HEK293T (cell line): ENCODE data around the gene AKT2.

ENCODE experiments used
- CTCF ChIA-PET: fragments of 350-600 bp; formaldehyde crosslinking; extraction: SDS; loops from one replicate; lab custom pipeline; 2021; ENCODE audit warnings: antibody characterized with exemption, inconsistent platforms; lab: Yijun Ruan, JAX
- POLR2A ChIA-PET: fragments of 350-600 bp; formaldehyde crosslinking; extraction: SDS; loops from one replicate; lab custom pipeline; 2020; ENCODE audit warnings: antibody characterized with exemption, inconsistent platforms; lab: Yijun Ruan, JAX
- DNase-seq: peaks from one replicate; pipeline ENCODE4 v3.0.0; 2012; ENCODE audit warnings: mixed read lengths; ENCODE audit errors: extremely low spot score
- ARNT ChIP-seq: fragments of 450-650 bp; IDR thresholded peaks from 2 replicates; pipeline ENCODE4 v1.6.1; 2017; ENCODE audit warnings: mild to moderate bottlenecking
- BHLHE40 ChIP-seq: fragments of 450-650 bp; IDR thresholded peaks from 2 replicates; pipeline ENCODE4 v1.6.1; 2016; ENCODE audit warnings: mild to moderate bottlenecking, moderate library complexity, borderline replicate concordance
- CTBP1 ChIP-seq: fragments of 450-650 bp; IDR thresholded peaks from 2 replicates; pipeline ENCODE4 v1.6.1; 2016; ENCODE audit warnings: borderline replicate concordance
- ELF4 ChIP-seq: fragments of 450-650 bp; IDR thresholded peaks from 2 replicates; pipeline ENCODE4 v1.6.1; 2017; ENCODE audit warnings: antibody characterized with exemption
- FOXA1 ChIP-seq: fragments of 450-650 bp; IDR thresholded peaks from 2 replicates; pipeline ENCODE4 v1.6.1; 2016; ENCODE audit warnings: mild to moderate bottlenecking
- FOXK2 ChIP-seq: fragments of 450-650 bp; IDR thresholded peaks from 2 replicates; pipeline ENCODE4 v1.6.1; 2016; ENCODE audit warnings: mild to moderate bottlenecking
- FOXM1 ChIP-seq: fragments of 450-650 bp; IDR thresholded peaks from 2 replicates; pipeline ENCODE4 v1.6.1; 2017; ENCODE audit warnings: mild to moderate bottlenecking, borderline replicate concordance
- HDGF ChIP-seq: fragments of 450-650 bp; IDR thresholded peaks from 2 replicates; pipeline ENCODE4 v1.6.1; 2017; ENCODE audit warnings: antibody characterized with exemption, borderline replicate concordance
- L3MBTL2 ChIP-seq: fragments of 450-650 bp; conservative IDR thresholded peaks from 2 replicates; pipeline ENCODE4 v1.6.1; 2016; ENCODE audit warnings: mild to moderate bottlenecking
- LEF1 ChIP-seq: fragments of 450-650 bp; IDR thresholded peaks from 2 replicates; pipeline ENCODE4 v1.6.1; 2017; ENCODE audit warnings: mild to moderate bottlenecking, borderline replicate concordance
- NFRKB ChIP-seq: fragments of 450-650 bp; IDR thresholded peaks from 2 replicates; pipeline ENCODE4 v1.6.1; 2016; ENCODE audit warnings: mild to moderate bottlenecking, moderate library complexity
- PKNOX1 ChIP-seq: fragments of 450-650 bp; IDR thresholded peaks from 2 replicates; pipeline ENCODE4 v1.6.1; 2016
- SP1 ChIP-seq: fragments of 450-650 bp; IDR thresholded peaks from 2 replicates; pipeline ENCODE4 v1.6.1; 2017
- SUZ12 ChIP-seq: fragments of 450-650 bp; IDR thresholded peaks from 2 replicates; pipeline ENCODE4 v1.6.1; 2016; ENCODE audit warnings: mild to moderate bottlenecking
- TARDBP ChIP-seq: fragments of 450-650 bp; IDR thresholded peaks from 2 replicates; pipeline ENCODE4 v1.6.1; 2016
- ZNF384 ChIP-seq: fragments of 450-650 bp; IDR thresholded peaks from 2 replicates; pipeline ENCODE4 v1.6.1; 2016

AKT2 gene

DNA sequence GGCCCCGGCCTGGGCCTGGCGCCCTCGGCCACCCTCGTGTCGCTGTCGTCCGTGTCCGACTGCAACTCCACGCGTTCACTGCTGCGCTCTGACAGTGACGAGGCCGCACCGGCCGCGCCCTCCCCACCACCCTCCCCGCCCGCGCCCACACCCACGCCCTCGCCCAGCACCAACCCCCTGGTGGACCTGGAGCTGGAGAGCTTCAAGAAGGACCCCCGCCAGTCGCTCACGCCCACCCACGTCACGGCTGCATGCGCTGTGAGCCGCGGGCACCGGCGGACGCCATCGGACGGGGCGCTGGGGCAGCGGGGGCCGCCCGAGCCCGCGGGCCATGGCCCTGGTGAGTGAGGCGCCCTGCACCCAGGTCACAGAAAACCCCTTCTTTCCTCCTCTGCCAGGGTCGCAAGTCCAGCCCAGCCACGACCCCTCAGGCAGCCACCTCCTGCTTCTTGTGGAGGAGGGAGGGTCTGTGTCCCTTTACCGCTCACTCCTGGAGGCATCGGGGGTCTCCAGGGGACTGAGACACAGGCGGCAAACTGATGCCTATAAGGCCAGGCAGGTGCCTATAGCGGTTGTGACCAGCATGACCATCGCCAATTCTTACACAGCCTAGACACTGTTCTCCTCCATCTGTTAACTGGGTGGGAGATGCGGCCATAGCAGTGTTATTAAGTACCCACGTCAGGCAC lies 71.1 kb downstream of the AKT2 start:
- CTCF ChIA-PET: no interaction called here
- POLR2A ChIA-PET: no interaction called here
- TF ChIP-seq NFRKB (no peak), PKNOX1 (no peak), L3MBTL2 (no peak), FOXK2 (no peak), CTBP1 (no peak), FOXM1 (no peak), ELF4 (no peak), FOXA1 (no peak), SP1 (no peak), HDGF (no peak), BHLHE40 (no peak), ARNT (no peak), LEF1 (no peak), TARDBP (no peak), SUZ12 (no peak), ZNF384 (no peak)
- no peak for DNase-seq

DNA sequence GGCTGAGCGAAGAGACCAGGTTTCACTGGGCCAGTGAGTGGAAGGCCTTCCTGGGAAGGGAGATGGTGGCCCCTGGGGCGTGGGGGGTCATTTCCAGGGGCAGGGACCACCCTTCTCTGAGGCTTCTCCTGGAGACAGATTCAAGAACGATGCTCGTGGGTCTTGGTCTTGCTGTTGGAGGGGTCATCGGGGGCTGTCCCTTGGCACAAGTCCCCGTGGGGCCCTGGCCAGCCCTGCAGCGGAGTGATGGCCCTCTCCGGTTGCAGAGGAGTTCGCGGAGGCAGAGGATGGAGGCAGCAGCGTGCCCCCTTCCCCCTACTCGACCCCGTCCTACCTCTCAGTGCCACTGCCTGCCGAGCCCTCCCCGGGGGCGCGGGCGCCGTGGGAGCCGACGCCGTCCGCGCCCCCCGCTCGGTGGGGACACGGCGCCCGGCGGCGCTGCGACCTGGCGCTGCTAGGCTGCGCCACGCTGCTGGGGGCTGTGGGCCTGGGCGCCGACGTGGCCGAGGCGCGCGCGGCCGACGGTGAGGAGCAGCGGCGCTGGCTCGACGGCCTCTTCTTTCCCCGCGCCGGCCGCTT lies 71.8 kb downstream of the AKT2 start:
- DNase-seq: no peak
- ChIA-PET POLR2A (no interaction called here), CTCF (no interaction called here)
- no peak for TF ChIP-seq CTBP1
- no peak for TF ChIP-seq NFRKB
- TF ChIP-seq L3MBTL2: no peak

GRCh38 chr19:40210889-40211288 lies 74.3 kb downstream of the AKT2 start:
- DNase-seq: no peak
- ChIA-PET POLR2A (no interaction called here), CTCF (interaction anchor here (0.6 kb wide), 1 partner anchor 16 kb away, joined by 7 read pairs; no protein-coding TSS in a partner anchor)
- TF ChIP-seq CTBP1: no peak
- TF ChIP-seq BHLHE40: no peak
- no peak for TF ChIP-seq NFRKB
- no peak for TF ChIP-seq ARNT
- TF ChIP-seq PKNOX1: no peak
- TF ChIP-seq FOXA1: no peak
- no peak for TF ChIP-seq FOXM1
- no peak for TF ChIP-seq ELF4
- no peak for TF ChIP-seq TARDBP
- TF ChIP-seq ZNF384: no peak
- no peak for TF ChIP-seq LEF1
- TF ChIP-seq L3MBTL2: no peak
- no peak for TF ChIP-seq FOXK2
- no peak for TF ChIP-seq HDGF
- TF ChIP-seq SUZ12: no peak
- no peak for TF ChIP-seq SP1

DNA sequence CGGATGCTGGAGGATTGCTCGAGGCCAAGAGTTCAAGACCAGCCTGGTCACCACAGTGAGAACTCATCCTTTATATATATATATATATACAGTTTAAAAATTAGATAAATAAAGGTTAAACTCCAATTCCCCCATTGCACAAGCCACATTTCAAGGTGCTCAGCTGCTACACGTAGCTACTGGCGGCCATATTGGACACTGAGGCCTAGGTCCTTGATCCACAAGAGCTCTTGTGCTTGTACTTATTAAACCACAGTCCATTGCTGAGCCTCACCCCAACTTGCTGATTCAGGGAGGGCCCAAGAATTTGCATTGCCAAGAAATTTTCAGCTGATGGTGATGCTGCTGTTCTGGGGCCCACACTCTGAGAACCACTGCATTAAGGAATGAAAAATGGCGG lies 76.5 kb downstream of the AKT2 start:
- ChIA-PET POLR2A (no interaction called here), CTCF (no interaction called here)
- no peak for TF ChIP-seq ARNT
- TF ChIP-seq L3MBTL2: no peak
- TF ChIP-seq ZNF384: no peak
- TF ChIP-seq NFRKB: no peak
- TF ChIP-seq FOXM1: no peak
- no peak for TF ChIP-seq ELF4
- TF ChIP-seq BHLHE40: no peak
- TF ChIP-seq TARDBP: no peak
- TF ChIP-seq HDGF: no peak
- no peak for TF ChIP-seq LEF1
- TF ChIP-seq CTBP1: no peak
- TF ChIP-seq SUZ12: no peak
- no peak for DNase-seq

DNA sequence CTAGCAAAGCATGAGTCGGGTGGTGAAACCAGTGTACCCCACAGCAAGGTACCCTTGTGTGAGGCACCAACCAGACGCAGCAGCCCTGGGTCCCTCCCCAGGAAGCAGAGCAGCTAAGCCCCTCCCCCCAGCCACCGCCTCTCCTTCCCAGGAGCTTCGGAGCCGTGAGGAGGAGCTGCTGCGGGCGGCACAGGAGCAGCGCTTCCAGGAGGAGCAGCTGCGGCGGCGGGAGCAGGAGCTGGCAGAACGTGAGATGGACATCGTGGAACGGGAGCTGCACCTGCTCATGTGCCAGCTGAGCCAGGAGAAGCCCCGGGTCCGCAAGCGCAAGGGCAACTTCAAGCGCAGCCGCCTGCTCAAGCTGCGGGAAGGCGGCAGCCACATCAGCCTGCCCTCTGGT lies 79.4 kb downstream of the AKT2 start:
- TF ChIP-seq BHLHE40 (no peak), ARNT (no peak), FOXA1 (no peak), NFRKB (no peak)
- DNase-seq: no peak
- POLR2A ChIA-PET: interaction anchor here (0.7 kb wide), 1 partner anchor 15 kb away, joined by 3 read pairs; no protein-coding TSS in a partner anchor
- CTCF ChIA-PET: no interaction called here

GRCh38 chr19:40204381-40204780 lies 80.8 kb downstream of the AKT2 start:
- no peak for DNase-seq
- POLR2A ChIA-PET: no interaction called here
- TF ChIP-seq HDGF (no peak), L3MBTL2 (no peak), ARNT (no peak), SP1 (no peak), FOXK2 (no peak), TARDBP (no peak), CTBP1 (no peak), NFRKB (no peak), BHLHE40 (no peak), PKNOX1 (no peak), SUZ12 (no peak)
- CTCF ChIA-PET: no interaction called here
